M059J (cell line): Measurements from ENCODE around the gene KIAA1549. TPM values are rescaled to one million over a fixed set of nuclear protein-coding genes. Genes with fewer than 3 reads are reported as not detected.
"Not testable (repeated sequence)": the region's sequence is repeated elsewhere in the genome, so short reads cannot be mapped to it uniquely, and the experiment has no call there.

Experiments
- DNase-seq: peaks from one replicate; pipeline ENCODE4 v3.0.0-alpha.2; 2012; ENCODE audit warnings: low read depth
- total RNA-seq: library from RNA; depleted of rRNA; stranded (reverse); fragments of >200 nt; shearing (Covaris generic); gene quantifications from 2 replicates; pipeline ENCODE4 v1.2.3, GENCODE V29; 2014; rRNA removed

The KIAA1549 gene
- total RNA-seq, 1 experiment from 2014 or later = 3.9 TPM

DNA sequence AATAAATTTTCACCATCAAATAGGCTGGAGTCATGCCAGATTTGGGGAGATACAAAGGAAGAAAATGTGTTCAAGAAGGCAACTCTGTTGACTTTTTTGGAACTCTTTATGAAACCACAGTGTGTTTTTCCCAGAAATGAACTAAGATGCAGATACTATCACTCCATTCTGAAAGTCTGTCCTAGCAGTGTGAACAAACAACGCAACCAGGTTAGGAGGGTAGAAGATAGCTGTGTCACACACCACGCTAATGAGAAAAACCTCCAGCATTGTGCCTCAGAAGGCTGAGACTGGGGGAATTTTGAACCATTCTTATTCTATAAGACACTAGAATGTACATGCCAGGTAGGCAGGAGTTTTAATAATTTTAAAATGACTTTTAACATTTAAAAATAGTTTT is 167.2 kb downstream of the KIAA1549 start:
- DNase-seq = no peak

DNA sequence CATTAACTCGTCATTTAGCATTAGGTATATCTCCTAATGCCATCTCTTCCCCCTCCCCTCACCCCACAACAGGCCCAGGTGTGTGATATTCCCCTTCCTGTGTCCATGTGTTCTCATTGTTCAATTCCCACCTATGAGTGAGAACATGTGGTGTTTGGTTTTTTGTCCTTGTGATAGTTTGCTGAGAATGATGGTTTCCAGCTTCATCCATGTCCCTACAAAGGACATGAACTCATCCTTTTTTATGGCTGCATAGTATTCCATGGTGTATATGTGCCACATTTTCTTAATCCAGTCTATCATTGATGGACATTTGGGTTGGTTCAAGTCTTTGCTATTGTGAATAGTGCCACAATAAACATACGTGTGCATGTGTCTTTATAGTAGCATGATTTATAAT is 169.9 kb downstream of the KIAA1549 start:
- DNase-seq = not testable (repeated sequence)

DNA sequence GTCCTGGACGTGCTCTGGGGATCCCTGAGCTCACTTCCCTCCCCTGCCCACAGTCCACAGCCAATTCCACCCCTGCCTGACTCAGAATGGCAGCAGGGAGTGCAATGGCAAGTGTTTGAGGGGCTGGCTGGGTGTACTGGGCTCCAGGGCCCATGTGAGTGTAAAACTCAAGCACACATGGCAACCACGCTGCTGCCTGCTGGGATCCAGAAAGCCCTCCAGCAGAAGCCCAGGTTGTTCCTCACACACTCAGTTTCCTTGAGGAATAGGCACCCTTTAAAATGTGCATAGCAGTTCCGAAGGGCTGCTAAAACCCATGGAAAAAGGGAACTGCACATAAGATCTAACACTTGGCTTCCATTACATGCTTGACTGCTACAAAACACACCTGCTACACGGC is 171.8 kb downstream of the KIAA1549 start:
- DNase-seq = no peak

DNA sequence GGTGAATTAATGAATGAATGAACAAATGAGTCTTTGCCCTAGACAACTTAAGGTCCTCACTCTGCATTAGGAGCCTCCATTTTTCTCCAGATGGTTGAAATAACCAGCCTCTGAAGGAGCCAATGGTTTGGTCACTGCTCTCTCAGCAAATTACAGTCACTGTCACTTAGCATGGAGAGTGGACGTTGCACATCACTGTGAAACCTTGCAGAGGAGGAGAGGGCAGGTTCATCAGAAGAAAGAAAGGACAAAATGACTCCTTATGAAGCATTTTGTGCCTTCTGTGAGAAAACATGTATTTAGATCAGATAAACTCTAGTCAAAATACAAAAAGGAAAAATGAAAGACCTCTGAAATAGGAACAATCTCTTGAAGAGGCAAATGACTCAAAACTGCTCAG is 176.6 kb downstream of the KIAA1549 start:
- no peak for DNase-seq

DNA sequence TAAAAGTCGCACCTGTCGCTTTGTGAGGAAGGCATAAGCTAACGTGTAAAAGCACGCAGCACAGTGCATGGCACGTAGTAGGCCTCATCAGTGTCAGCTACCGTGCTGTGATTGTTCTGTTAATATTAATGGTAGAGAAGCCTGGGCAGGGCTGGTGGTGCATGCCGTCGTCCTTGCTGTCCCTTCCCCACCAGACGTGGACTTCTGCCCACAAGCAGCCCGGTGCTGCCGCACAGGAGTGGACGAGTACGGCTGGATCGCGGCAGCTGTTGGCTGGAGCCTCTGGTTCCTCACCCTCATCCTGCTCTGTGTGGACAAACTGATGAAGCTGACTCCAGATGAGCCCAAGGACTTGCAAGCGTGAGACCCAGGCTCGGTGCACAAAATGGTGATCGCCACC is 178.5 kb downstream of the KIAA1549 start:
- DNase-seq = no peak

DNA sequence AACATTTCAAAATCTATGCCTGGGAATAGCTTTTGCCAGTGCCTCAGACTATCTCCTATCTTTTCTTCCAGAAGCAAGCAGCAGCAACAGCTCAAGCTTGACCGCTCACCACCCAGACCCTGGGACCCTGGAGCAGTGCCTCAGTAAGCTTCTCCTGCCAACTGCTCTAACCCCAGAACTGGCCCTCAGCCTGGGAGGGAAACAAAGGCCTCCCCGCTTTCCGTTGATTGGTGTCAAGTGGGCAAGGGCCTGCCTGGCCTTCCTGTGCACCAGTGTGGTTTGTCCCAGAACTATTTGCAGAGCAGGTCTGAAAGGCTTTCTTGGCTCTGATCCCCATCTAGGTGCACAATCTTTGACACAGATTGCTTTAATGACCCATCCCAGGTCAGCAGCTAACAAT is 179.9 kb downstream of the KIAA1549 start:
- no peak for DNase-seq

DNA sequence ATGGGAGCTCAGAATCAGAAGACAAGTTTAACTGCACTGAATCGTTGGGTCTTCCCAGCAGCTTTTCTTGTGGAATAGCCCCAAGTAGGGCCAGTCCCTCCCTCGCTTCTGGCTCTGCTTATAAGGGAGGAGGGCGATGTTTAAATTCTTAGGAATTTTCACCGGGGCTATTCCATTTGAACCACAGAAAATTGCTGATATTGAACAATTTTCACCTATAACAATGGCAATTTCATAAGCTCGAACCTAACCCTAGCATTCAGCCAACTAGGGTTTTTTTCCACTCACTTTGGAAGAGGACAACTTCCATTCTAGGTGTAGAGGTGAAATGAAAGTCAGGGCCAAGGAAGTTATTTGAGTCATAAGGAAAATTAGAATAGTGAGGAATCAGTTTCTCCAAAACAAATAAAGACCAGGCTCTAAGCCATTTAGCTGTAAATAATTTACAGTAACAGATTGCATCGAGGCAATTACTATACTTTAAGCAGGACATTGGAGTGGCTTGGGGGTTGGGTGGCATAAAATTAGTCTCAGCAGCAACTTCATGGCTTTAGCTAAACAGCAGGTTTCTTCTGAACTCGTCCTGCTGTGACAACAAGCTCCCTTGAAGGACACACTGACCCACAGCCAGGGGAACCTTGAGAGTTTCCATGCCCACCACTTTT is 181.7 kb downstream of the KIAA1549 start:
- DNase-seq = no peak

DNA sequence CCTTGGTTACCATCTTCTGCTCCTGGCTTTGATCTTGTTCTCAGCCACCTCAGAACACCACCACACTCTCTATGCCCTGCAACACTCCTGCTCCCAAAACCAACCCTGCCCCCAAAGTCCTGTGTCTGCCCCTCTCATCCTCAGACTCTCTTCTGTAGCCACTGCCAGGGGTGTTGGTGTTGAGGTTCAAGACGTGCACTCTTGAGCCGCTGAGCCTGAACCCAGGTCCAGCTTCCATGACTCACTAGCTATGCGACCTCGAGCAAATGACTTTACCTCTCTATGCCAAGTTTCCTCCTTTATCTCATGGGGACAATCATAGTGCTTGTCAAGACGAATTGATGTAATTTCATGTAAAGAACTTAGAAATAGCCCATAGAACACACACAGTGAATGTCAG is 182.4 kb downstream of the KIAA1549 start:
- DNase-seq = no peak

DNA sequence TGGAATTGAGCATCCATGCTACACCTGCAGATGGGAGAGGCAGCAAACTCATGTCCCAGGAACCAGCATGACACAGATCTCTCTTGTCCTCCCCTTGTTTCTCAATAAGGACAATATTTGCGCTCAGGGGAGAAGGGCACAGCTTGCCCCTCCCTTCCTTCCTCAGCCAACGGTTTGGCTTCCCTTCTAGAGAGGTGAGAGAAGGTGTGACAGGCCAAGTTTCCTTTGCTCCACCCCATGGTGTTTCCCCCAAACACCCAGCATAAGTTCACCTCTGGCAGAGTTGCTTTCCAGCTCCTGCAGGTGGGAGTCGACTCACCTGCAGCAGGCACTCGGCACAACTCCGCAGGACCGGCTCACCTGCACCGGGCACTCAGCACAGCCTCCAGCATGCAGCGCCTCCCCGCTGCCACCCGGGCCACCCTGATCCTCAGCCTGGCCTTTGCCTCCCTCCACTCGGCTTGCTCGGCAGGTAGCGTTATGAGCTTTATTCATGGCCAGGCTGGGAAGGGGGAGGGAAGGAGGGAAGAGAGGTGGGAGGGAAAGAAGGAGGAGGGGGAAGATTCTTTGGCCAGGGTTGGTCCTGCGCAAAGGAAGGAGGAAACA is 183.4 kb downstream of the KIAA1549 start, which contains the start of the genes ATP6V0A4 and TMEM213:
Gene ATP6V0A4 (minus strand): TSS at position 482 of the 606 bp plus-strand sequence. CDS start 26,949 bp downstream, outside the sequence.
Gene TMEM213 (plus strand): TSS at position 280 of the 606 bp plus-strand sequence. CDS start 111 bp downstream, at position 391.
- no peak for DNase-seq

DNA sequence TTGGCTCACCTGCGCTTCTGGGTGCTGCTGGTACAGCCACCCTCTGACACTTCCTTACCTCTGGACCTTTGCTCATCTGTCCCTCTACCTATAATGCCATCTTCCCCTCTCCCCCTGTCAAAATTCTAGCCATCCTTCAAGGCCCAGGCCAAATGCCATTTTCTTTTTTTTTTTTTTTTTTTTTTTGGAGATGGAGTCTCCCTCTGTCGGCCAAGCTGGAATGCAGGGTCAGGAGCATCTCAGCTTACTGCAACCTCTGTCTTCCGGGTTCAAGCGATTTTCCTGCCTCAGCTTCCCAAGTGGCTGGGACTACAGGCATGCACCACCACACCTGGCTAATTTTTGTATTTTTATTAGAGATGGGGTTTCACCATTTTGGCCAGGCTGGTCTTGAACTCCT is 184.1 kb downstream of the KIAA1549 start:
- not testable (repeated sequence) for DNase-seq

DNA sequence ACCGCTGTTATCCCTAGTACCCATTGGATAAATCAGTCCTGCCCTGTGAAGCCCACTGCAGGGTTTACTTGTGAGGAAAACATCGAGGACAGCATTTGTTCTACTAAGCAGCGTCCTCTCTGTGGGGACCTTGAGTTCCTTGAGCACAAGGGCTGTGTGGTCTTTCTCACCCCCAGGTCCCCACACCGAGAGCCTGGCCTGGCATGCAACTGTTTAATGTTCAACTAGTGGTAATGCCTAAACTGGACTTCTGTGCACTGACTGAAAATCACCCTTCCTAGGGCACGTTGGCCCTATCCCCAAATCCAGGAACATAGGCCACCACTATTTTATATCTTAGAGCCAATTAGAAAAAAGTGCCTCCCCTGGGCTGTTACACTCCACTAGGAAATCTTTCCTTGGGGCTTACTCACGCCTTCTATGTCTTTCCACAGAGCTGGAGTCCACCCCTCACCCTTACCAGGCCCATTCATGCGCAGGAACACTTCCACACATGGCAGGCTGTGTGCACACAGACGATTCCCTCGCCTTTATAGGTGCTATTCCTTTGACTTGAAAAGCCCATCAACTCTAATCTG is 185.1 kb downstream of the KIAA1549 start:
- no peak for DNase-seq

DNA sequence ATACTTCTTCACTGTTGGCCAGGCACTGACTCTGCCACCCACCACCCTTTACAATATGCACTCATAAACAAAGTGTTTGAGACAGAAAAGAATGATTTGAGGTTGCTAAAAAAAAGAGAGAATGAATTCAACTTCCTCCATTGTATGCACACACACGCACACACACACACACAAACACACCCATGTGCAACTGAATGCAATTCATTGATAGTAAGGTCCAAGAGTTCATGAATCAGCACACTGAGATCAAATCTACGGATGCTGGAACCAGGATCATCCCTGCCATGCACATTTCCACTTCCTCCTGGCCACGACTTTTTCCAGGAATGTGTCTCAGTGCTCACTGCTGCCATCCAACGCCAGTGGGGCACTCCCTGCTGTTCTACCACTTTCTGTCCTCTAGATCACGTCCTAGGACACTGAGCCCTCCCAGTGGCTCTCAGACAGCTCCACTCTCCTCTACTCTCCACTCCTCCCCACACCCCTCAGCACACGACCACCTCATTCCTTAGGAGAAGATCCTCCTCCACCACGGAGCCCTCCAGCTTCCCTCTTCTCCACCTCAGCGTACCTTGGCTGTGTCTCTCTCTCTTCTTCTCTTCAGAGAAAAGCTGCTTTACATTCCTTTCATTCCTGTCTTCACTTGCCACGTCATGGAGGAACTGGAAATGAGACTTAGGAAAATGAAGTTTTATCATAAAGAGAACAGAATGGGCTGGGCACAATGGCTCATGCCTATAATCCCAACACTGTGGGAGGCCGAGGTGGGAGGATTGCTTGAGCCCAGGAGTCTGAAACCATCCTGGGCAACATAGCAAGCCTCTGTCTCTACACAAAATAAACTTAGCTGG is 195.4 kb downstream of the KIAA1549 start:
- DNase-seq = peak; percentile 64

DNA sequence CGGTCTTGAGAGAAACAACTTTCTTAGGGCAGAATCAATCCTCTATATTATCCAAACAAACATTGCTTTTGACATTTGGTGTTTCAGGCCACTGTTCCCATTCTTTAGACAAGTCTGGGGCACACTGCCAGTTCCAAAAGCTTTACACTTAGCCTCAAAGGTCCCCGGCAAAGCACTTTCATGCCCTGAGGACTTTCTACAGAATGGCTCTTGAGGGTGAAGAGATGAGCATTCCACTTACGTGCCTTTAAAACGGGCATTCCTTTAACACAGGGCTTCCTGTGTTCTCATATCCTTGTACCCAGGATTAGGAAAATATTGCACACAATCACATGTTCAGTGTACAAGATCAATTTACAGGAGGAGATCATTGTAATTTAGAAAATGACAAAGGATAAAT is 196.5 kb downstream of the KIAA1549 start:
- DNase-seq = peak; percentile 84

Other genes with a start within 250 kb of the KIAA1549 start
- not detected in 2 replicates for gene TMEM213, start 183.4 kb downstream of the KIAA1549 start, total RNA-seq
- 0.20 and 0.91 TPM in 2 replicates for gene ATP6V0A4, start 183.2 kb downstream of the KIAA1549 start, total RNA-seq
- 0.96 and 4.6 TPM in 2 replicates for gene ZC3HAV1L, start 54.7 kb upstream of the KIAA1549 start, total RNA-seq
- gene ZC3HAV1, start 128.3 kb upstream of the KIAA1549 start, total RNA-seq = 51.3 and 73.1 TPM in 2 replicates
- gene UBN2, start 249.8 kb upstream of the KIAA1549 start, total RNA-seq = 3.4 and 4.2 TPM in 2 replicates